Measurements from ENCODE around the gene KCTD1.

DNA sequence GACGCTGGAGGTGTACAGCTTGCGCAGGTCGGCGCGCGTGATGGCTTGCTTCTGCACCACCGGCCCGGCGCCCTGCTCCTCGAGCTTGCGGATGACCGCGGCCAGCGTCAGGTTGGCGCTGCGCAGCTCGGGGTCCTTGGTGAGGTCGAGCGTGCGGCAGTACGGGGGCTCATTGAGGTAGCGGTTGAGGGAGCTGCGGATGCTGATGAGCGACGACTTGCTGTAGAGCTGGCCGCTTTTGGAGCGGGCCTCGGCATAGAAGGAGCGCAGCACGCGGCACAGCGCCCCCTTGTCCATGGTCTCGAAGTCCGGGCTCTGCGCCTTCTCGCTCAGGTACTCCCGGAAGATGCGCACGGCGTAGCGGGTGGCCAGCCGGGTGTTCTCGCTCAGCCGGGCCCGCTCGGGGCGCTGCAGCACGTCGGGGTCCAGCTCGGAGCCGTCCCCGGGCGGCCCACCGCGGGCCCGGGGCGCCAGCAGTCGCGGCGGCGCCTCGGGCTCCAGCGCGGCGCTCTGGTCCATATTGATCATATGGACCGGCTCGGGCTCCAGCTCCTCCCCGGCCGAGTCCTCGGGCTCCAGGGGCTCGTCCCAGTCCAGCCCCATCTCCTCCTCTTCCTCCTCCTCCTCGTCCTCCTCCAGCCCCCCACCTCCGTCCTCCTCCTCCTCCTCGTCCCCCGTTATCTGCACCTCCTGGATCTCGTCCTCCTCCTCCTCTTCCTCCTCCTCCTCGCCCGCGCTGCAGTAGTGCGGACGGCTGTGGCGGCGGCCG lies 523 bp downstream of the KCTD1 start:
- peak in 1 of 2 donors; percentile 16 for TF ChIP-seq RAD21 (IDR thresholded peaks at IDR 0.05)
- TF ChIP-seq, protein P1, sequence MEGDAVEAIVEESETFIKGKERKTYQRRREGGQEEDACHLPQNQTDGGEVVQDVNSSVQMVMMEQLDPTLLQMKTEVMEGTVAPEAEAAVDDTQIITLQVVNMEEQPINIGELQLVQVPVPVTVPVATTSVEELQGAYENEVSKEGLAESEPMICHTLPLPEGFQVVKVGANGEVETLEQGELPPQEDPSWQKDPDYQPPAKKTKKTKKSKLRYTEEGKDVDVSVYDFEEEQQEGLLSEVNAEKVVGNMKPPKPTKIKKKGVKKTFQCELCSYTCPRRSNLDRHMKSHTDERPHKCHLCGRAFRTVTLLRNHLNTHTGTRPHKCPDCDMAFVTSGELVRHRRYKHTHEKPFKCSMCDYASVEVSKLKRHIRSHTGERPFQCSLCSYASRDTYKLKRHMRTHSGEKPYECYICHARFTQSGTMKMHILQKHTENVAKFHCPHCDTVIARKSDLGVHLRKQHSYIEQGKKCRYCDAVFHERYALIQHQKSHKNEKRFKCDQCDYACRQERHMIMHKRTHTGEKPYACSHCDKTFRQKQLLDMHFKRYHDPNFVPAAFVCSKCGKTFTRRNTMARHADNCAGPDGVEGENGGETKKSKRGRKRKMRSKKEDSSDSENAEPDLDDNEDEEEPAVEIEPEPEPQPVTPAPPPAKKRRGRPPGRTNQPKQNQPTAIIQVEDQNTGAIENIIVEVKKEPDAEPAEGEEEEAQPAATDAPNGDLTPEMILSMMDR (IDR thresholded peaks at IDR 0.05; ENCODE audit: low read depth, low read length, missing input control), result no peak
- TF ChIP-seq EGR1 (IDR thresholded peaks at IDR 0.05; ENCODE audit: low read depth in 2 of 2), result no peak
- TF ChIP-seq YY1 (IDR thresholded peaks at IDR 0.05), result no peak
- TF ChIP-seq, protein P2, sequence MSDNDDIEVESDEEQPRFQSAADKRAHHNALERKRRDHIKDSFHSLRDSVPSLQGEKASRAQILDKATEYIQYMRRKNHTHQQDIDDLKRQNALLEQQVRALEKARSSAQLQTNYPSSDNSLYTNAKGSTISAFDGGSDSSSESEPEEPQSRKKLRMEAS (IDR thresholded peaks at IDR 0.05), result no peak
- no peak for TF ChIP-seq GABPA (IDR thresholded peaks at IDR 0.05 in 1 of 2, conservative IDR thresholded peaks at IDR 0.05 in 1 of 2)
- TF ChIP-seq TAF1 (conservative IDR thresholded peaks at IDR 0.05), result no peak
- TF ChIP-seq JUND (IDR thresholded peaks at IDR 0.05), result no peak
- TF ChIP-seq, protein P3, sequence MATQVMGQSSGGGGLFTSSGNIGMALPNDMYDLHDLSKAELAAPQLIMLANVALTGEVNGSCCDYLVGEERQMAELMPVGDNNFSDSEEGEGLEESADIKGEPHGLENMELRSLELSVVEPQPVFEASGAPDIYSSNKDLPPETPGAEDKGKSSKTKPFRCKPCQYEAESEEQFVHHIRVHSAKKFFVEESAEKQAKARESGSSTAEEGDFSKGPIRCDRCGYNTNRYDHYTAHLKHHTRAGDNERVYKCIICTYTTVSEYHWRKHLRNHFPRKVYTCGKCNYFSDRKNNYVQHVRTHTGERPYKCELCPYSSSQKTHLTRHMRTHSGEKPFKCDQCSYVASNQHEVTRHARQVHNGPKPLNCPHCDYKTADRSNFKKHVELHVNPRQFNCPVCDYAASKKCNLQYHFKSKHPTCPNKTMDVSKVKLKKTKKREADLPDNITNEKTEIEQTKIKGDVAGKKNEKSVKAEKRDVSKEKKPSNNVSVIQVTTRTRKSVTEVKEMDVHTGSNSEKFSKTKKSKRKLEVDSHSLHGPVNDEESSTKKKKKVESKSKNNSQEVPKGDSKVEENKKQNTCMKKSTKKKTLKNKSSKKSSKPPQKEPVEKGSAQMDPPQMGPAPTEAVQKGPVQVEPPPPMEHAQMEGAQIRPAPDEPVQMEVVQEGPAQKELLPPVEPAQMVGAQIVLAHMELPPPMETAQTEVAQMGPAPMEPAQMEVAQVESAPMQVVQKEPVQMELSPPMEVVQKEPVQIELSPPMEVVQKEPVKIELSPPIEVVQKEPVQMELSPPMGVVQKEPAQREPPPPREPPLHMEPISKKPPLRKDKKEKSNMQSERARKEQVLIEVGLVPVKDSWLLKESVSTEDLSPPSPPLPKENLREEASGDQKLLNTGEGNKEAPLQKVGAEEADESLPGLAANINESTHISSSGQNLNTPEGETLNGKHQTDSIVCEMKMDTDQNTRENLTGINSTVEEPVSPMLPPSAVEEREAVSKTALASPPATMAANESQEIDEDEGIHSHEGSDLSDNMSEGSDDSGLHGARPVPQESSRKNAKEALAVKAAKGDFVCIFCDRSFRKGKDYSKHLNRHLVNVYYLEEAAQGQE (IDR thresholded peaks at IDR 0.05), result no peak
- no peak for TF ChIP-seq SP1 (IDR thresholded peaks at IDR 0.05)
- no peak for TF ChIP-seq RXRA (IDR thresholded peaks at IDR 0.05)
- TF ChIP-seq NR2F2 (IDR thresholded peaks at IDR 0.05), result no peak
